IMR-90 (cell line): ENCODE results near the gene RAP1GAP2. TPM values are rescaled to one million over a fixed set of nuclear protein-coding genes. Genes with fewer than 3 reads are reported as not detected.

Source experiments
- ATAC-seq: fragments of 200-7000 bp; cut with Tn5 transposase; 2 replicates; pipeline ENCODE4 v1.9.1; 2020; ENCODE audit warnings: low read depth, mild to moderate bottlenecking, moderate library complexity
- BruUV-seq: library from RNA; stranded (reverse); fragments of 400-500 nt; replicated peaks from 2 replicates; lab custom pipeline; 2021; lab: Mats Ljungman, UMichigan
- CTCF ChIA-PET: fragments of 300-600 bp; formaldehyde crosslinking; extraction: SDS; loops from one replicate; lab custom pipeline; 2021; ENCODE audit warnings: antibody characterized with exemption; lab: Yijun Ruan, JAX
- POLR2A ChIA-PET: fragments of 300-600 bp; sonication (Branson Sonifier 250); formaldehyde crosslinking; loops from one replicate; lab custom pipeline; 2022; ENCODE audit warnings: antibody characterized with exemption; ENCODE audit not compliant: unreplicated experiment; lab: Charles Lee
- DNase-seq: peaks from one replicate; pipeline ENCODE4 v3.0.0; 2013
- H2AFZ ChIP-seq: replicated peaks from 2 replicates; pipeline ENCODE3; 2013; ENCODE audit warnings: low read length, mild to moderate bottlenecking; ENCODE audit not compliant: poor library complexity
- H2AK5ac ChIP-seq: 2 replicates; pipeline ENCODE4 v1.6.1; 2013; ENCODE audit warnings: low read depth, low read length, inconsistent platforms
- H2AK9ac ChIP-seq: replicated peaks from 2 replicates; pipeline ENCODE3; 2013; ENCODE audit warnings: mild to moderate bottlenecking, low read depth, low read length, moderate library complexity; ENCODE audit not compliant: poor library complexity
- H2BK120ac ChIP-seq: 2 replicates; pipeline ENCODE4 v1.6.1; 2013; ENCODE audit warnings: low read depth, low read length, inconsistent platforms
- H2BK15ac ChIP-seq: 3 replicates; pipeline ENCODE4 v1.6.1; 2013; ENCODE audit warnings: low read depth, low read length, inconsistent platforms
- H2BK20ac ChIP-seq: 2 replicates; pipeline ENCODE4 v1.6.1; 2013; ENCODE audit warnings: low read depth, mild to moderate bottlenecking, inconsistent platforms, low read length, moderate library complexity
- H2BK5ac ChIP-seq: 2 replicates; pipeline ENCODE4 v1.6.1; 2013; ENCODE audit warnings: mild to moderate bottlenecking, low read depth, low read length, inconsistent platforms; ENCODE audit not compliant: poor library complexity, severe bottlenecking
- H3K14ac ChIP-seq: replicated peaks from 2 replicates; pipeline ENCODE4 v1.6.1; 2013; ENCODE audit warnings: low read depth, low read length, inconsistent platforms
- H3K18ac ChIP-seq: 2 replicates; pipeline ENCODE4 v1.6.1; 2013; ENCODE audit warnings: low read depth, low read length, control low read depth
- H3K23ac ChIP-seq: 2 replicates; pipeline ENCODE4 v1.6.1; 2013; ENCODE audit warnings: low read depth, low read length, inconsistent platforms
- H3K27ac ChIP-seq: 2 replicates; pipeline ENCODE4 v1.5.1; 2013; ENCODE audit warnings: mild to moderate bottlenecking, control low read depth, low read length; ENCODE audit not compliant: insufficient read depth
- H3K27me3 ChIP-seq: 2 replicates; pipeline ENCODE4 v1.6.1; 2013; ENCODE audit warnings: low read length; ENCODE audit not compliant: control insufficient read depth, insufficient read depth
- H3K36me3 ChIP-seq: 2 replicates; pipeline ENCODE4 v1.6.1; 2013; ENCODE audit warnings: low read length, mixed read lengths; ENCODE audit not compliant: control insufficient read depth, insufficient read depth
- H3K4ac ChIP-seq: 2 replicates; pipeline ENCODE4 v1.6.1; 2013; ENCODE audit warnings: low read depth, low read length, inconsistent platforms
- H3K4me1 ChIP-seq: 2 replicates; pipeline ENCODE4 v1.6.1; 2013; ENCODE audit warnings: low read length, mixed read lengths; ENCODE audit not compliant: control insufficient read depth, insufficient read depth
- H3K4me2 ChIP-seq: 2 replicates; pipeline ENCODE4 v1.6.1; 2013; ENCODE audit warnings: low read depth, mild to moderate bottlenecking, control low read depth, low read length, moderate library complexity
- H3K4me3 ChIP-seq: 2 replicates; pipeline ENCODE4 v1.5.1; 2013; ENCODE audit warnings: low read depth, mild to moderate bottlenecking, control low read depth, low read length, moderate library complexity; ENCODE audit not compliant: insufficient read depth
- H3K56ac ChIP-seq: 2 replicates; pipeline ENCODE4 v1.6.1; 2013; ENCODE audit warnings: low read length, inconsistent platforms; ENCODE audit not compliant: insufficient read depth; ENCODE audit errors: extremely low read depth
- H3K79me1 ChIP-seq, 2 experiments: 2 replicates each; pipeline ENCODE4 v1.6.1; 2013; ENCODE audit warnings: low read length in 2 of 2, inconsistent platforms in 1 of 2, low read depth in 1 of 2
- H3K9ac ChIP-seq: 2 replicates; pipeline ENCODE4 v1.6.1; 2013; ENCODE audit warnings: low read depth, low read length, control low read depth
- H3K9me1 ChIP-seq: 2 replicates; pipeline ENCODE4 v1.6.1; 2013; ENCODE audit warnings: low read length, inconsistent platforms; ENCODE audit not compliant: insufficient read depth
- H3K9me3 ChIP-seq: 2 replicates; pipeline ENCODE4 v1.6.1; 2013; ENCODE audit warnings: low read length; ENCODE audit not compliant: control insufficient read depth, insufficient read depth
- H4K20me1 ChIP-seq: 2 replicates; pipeline ENCODE4 v1.6.1; 2013; ENCODE audit warnings: low read length, inconsistent platforms; ENCODE audit not compliant: insufficient read depth
- H4K5ac ChIP-seq: 2 replicates; pipeline ENCODE4 v1.6.1; 2013; ENCODE audit warnings: mild to moderate bottlenecking, low read depth, low read length, control low read depth
- H4K8ac ChIP-seq, 2 experiments: 2 replicates each; pipeline ENCODE4 v1.6.1; 2013; ENCODE audit warnings: low read depth in 2 of 2, low read length in 2 of 2, control low read depth in 1 of 2, inconsistent platforms in 1 of 2
- H4K91ac ChIP-seq: 2 replicates; pipeline ENCODE4 v1.6.1; 2013; ENCODE audit warnings: low read depth, low read length, inconsistent platforms; ENCODE audit not compliant: insufficient read depth
- BHLHE40 ChIP-seq: fragments of 150-350 bp; IDR thresholded peaks from 2 replicates; pipeline ENCODE4 v1.6.1; 2016; ENCODE audit warnings: mild to moderate bottlenecking, low read depth, low read length
- CEBPB ChIP-seq: IDR thresholded peaks from 2 replicates; pipeline ENCODE4 v1.6.1; 2012; ENCODE audit warnings: low read depth, low read length, improper control_type of control experiment
- CHD1 ChIP-seq: IDR thresholded peaks from 2 replicates; pipeline ENCODE4 v1.6.1; 2012; ENCODE audit warnings: low read depth, low read length, improper control_type of control experiment
- FOS ChIP-seq: fragments of 150-350 bp; IDR thresholded peaks from 2 replicates; pipeline ENCODE4 v1.6.1; 2016; ENCODE audit warnings: low read depth, low read length
- MAFK ChIP-seq: IDR thresholded peaks from 2 replicates; pipeline ENCODE4 v1.6.1; 2012; ENCODE audit warnings: low read depth, low read length, improper control_type of control experiment
- MAZ ChIP-seq: IDR thresholded peaks from 2 replicates; pipeline ENCODE4 v1.6.1; 2012; ENCODE audit warnings: low read depth, mild to moderate bottlenecking, low read length, improper control_type of control experiment, moderate library complexity, borderline replicate concordance
- MXI1 ChIP-seq: IDR thresholded peaks from 2 replicates; pipeline ENCODE4 v1.6.1; 2012; ENCODE audit warnings: low read depth, mild to moderate bottlenecking, low read length, moderate library complexity, borderline replicate concordance
- NFE2L2 ChIP-seq: fragments of 150-350 bp; IDR thresholded peaks from 2 replicates; pipeline ENCODE4 v1.6.1; 2016; ENCODE audit warnings: low read depth, mild to moderate bottlenecking, low read length
- POLR2A ChIP-seq: IDR thresholded peaks from 2 replicates; pipeline ENCODE4 v1.6.1; 2012; ENCODE audit warnings: mild to moderate bottlenecking, low read depth, low read length
- RAD21 ChIP-seq: IDR thresholded peaks from 2 replicates; pipeline ENCODE4 v1.6.1; 2012; ENCODE audit warnings: low read length, improper control_type of control experiment
- RCOR1 ChIP-seq: IDR thresholded peaks from 2 replicates; pipeline ENCODE4 v1.6.1; 2012; ENCODE audit warnings: mild to moderate bottlenecking, low read length, improper control_type of control experiment; ENCODE audit not compliant: insufficient replicate concordance
- RFX5 ChIP-seq: IDR thresholded peaks from 2 replicates; pipeline ENCODE4 v1.8.0; 2012; ENCODE audit warnings: low read depth, mild to moderate bottlenecking, low read length, moderate library complexity
- USF2 ChIP-seq: fragments of 150-350 bp; IDR thresholded peaks from 2 replicates; pipeline ENCODE4 v1.6.1; 2017; ENCODE audit warnings: mild to moderate bottlenecking, antibody characterized with exemption, low read length, low read depth
- WGBS, 2 experiments: methylation state at CpG; one replicate each; pipeline versions ENCODE4 v1.1.5 to v1.1.7; 2013; ENCODE audit warnings: missing lambda C conversion rate in 2 of 2; ENCODE audit not compliant: insufficient read length in 1 of 2; ENCODE audit errors: extremely low coverage in 2 of 2; 5-methylcytosine and 5-hydroxymethylcytosine counted together
- dilution Hi-C: fragments of 300-500 bp; cut with HindIII; formaldehyde crosslinking; loops from one replicate; pipeline ENCODE4 v1.14.3; 2018; ENCODE audit warnings: low sequenced_read_pairs; ENCODE audit not compliant: unreplicated experiment
- in situ Hi-C: fragments of 300-500 bp; cut with MboI; formaldehyde crosslinking; loops from 3 replicates; pipeline ENCODE4 v1.14.3; 2019; ENCODE audit warnings: low sequenced_read_pairs, inconsistent platforms, mixed read lengths
- intact Hi-C: fragments of 100-400 bp; cut with micrococcal nuclease; formaldehyde crosslinking; loops from 2 replicates; pipeline ENCODE4 v1.10.0; 2022
- polyA plus RNA-seq, 3 experiments: library from polyadenylated mRNA; depleted of rRNA; stranded (reverse); fragments of >200 nt; gene quantifications; 2 replicates each; pipeline ENCODE4 v1.2.3, GENCODE V29; 2012; ENCODE audit warnings: low replicate concordance in 1 of 3
- total RNA-seq: library from RNA; depleted of rRNA; stranded (reverse); fragments of >200 nt; gene quantifications from 2 replicates; pipeline ENCODE4 v1.2.3, GENCODE V29; 2012
- TF ChIP-seq, protein P1 (sequence below): fragments of 150-350 bp; IDR thresholded peaks from 2 replicates; pipeline ENCODE4 v1.6.1; 2016; ENCODE audit warnings: low read depth, mild to moderate bottlenecking, low read length, moderate library complexity, borderline replicate concordance

The RAP1GAP2 gene
- total and polyA plus RNA-seq, 2 of the 4 experiments (the other 2 are of a cell fraction): 5.7 to 7.5 TPM

- no peak overlapping the region for H4K8ac ChIP-seq
- no peaks in the 10 kb centered on the region for H3K9me3 ChIP-seq
- ATAC-seq (no peak), DNase-seq (no peak)
- no peak overlapping the region for H3K4me3 ChIP-seq
- no peak overlapping the region for H2BK20ac ChIP-seq
- BruUV-seq: no TSS peak
- no peak overlapping the region for H2BK15ac ChIP-seq
- no peak overlapping the region for H3K4me2 ChIP-seq
- H3K36me3 ChIP-seq: no peaks in the 10 kb centered on the region
- no peak overlapping the region for H4K5ac ChIP-seq
- H3K79me1 ChIP-seq: no peaks in the 10 kb centered on the region; a peak in 1 of 4 replicates
- H3K9ac ChIP-seq: no peak overlapping the region
- no peak overlapping the region for H2BK120ac ChIP-seq
- WGBS, 2 experiments: 60% methylated on average over 1 of the region's 6 CpGs; no CpG with 5 or more reads in 1 of the 2 experiments
- H3K18ac ChIP-seq: no peak overlapping the region
- H4K91ac ChIP-seq: no peak overlapping the region
- dilution Hi-C loops: no loop called here
- no peak overlapping the region for H3K23ac ChIP-seq
- peaks cover 6% of the 10 kb centered on the region for H3K4me1 ChIP-seq
- intact Hi-C loops: no loop called here
- H2AK5ac ChIP-seq: no peak overlapping the region
- H2AK9ac ChIP-seq: no peak overlapping the region
- no peaks in the 10 kb centered on the region for H3K27me3 ChIP-seq
- TF ChIP-seq RCOR1 (no peak), MAFK (no peak), USF2 (no peak), MAZ (no peak), POLR2A (no peak), CEBPB (no peak), NFE2L2 (no peak), BHLHE40 (no peak), RAD21 (no peak), FOS (no peak), RFX5 (no peak), MXI1 (no peak), CHD1 (no peak)
- TF ChIP-seq, protein P1, sequence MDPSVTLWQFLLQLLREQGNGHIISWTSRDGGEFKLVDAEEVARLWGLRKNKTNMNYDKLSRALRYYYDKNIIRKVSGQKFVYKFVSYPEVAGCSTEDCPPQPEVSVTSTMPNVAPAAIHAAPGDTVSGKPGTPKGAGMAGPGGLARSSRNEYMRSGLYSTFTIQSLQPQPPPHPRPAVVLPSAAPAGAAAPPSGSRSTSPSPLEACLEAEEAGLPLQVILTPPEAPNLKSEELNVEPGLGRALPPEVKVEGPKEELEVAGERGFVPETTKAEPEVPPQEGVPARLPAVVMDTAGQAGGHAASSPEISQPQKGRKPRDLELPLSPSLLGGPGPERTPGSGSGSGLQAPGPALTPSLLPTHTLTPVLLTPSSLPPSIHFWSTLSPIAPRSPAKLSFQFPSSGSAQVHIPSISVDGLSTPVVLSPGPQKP: no peak
- peaks cover 7% of the 10 kb centered on the region; the same call in 1 of the 2 replicates for H3K9me1 ChIP-seq
- no peak overlapping the region for H3K4ac ChIP-seq
- H2AFZ ChIP-seq: no peak overlapping the region
- POLR2A ChIA-PET: no interaction called here
- no peak overlapping the region for H3K56ac ChIP-seq
- H2BK5ac ChIP-seq: no peak overlapping the region
- in situ Hi-C loops: no loop called here
- CTCF ChIA-PET: no interaction called here
- H3K27ac ChIP-seq: no peak overlapping the region
- H4K20me1 ChIP-seq: no peaks in the 10 kb centered on the region
- H3K14ac ChIP-seq: no peak overlapping the region
Measured at GRCh38 chr17:2967515-2967914, 171.3 kb downstream of the RAP1GAP2 start.
